RWPE2 (cell line): ENCODE results near the gene DLG2.

Experiments used
- ATAC-seq: fragments of 200-7000 bp; cut with Tn5 transposase; 3 replicates; pipeline ENCODE4 v1.9.1; 2021; ENCODE audit warnings: low read depth
- DNase-seq: peaks from one replicate; pipeline ENCODE4 v3.0.0-alpha.2; 2020; ENCODE audit warnings: low spot score
- H3K27ac ChIP-seq: fragments of 450-650 bp; 2 replicates; pipeline ENCODE4 v1.5.1; 2017; ENCODE audit warnings: mild to moderate bottlenecking; ENCODE audit not compliant: poor library complexity, severe bottlenecking
- H3K27me3 ChIP-seq: fragments of 250-450 bp; sonication (Bioruptor Pico); 2 replicates; pipeline ENCODE4 v1.5.1; 2021; ENCODE audit warnings: mild to moderate bottlenecking, moderate library complexity; ENCODE audit not compliant: insufficient read depth, poor library complexity, severe bottlenecking
- H3K36me3 ChIP-seq: fragments of 250-450 bp; sonication (Bioruptor Pico); 2 replicates; pipeline ENCODE4 v1.5.1; 2020; ENCODE audit warnings: low read depth, mild to moderate bottlenecking, moderate library complexity
- H3K4me1 ChIP-seq: fragments of 250-450 bp; sonication (Bioruptor Pico); 2 replicates; pipeline ENCODE4 v1.5.1; 2021; ENCODE audit warnings: mild to moderate bottlenecking, moderate library complexity; ENCODE audit not compliant: insufficient read depth, poor library complexity, severe bottlenecking
- H3K4me3 ChIP-seq: fragments of 250-450 bp; sonication (Bioruptor Pico); 2 replicates; pipeline ENCODE4 v1.5.1; 2021; ENCODE audit warnings: mild to moderate bottlenecking, moderate library complexity; ENCODE audit not compliant: severe bottlenecking
- H3K9me3 ChIP-seq: fragments of 250-450 bp; sonication (Bioruptor Pico); 2 replicates; pipeline ENCODE4 v1.5.1; 2021; ENCODE audit warnings: mild to moderate bottlenecking, moderate library complexity; ENCODE audit not compliant: severe bottlenecking
- CTCF ChIP-seq: fragments of 450-650 bp; IDR thresholded peaks from one replicate; pipeline ENCODE4 v1.5.1; 2017; ENCODE audit warnings: mild to moderate bottlenecking, moderate library complexity; ENCODE audit not compliant: poor library complexity, severe bottlenecking

DLG2 gene

DNA sequence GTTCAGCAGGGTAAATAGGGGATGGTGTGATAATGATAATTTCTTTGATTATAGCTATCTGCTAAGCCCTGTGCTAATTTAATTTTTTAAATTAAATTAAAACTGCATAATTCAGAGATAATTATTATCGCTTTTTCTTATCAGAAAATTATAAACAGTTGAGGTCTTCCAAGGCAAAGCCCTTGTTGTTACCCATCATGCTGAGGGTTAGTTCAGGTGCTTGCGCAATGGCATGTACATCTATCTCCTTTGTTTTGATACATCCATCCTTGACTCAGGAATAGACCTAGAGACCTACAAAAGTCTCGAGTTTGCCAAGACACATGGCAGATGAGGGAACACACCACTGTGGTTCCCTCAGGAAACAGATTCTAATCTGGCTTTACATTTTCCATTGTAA, 737.6 kb downstream of the DLG2 start:
- Histone ChIP-seq H3K9me3 (no peaks in the 10 kb centered on the region), H3K4me1 (no peaks in the 10 kb centered on the region), H3K27ac (no peak overlapping the region), H3K27me3 (no peaks in the 10 kb centered on the region), H3K36me3 (no peaks in the 10 kb centered on the region), H3K4me3 (no peak overlapping the region)
- no peak for TF ChIP-seq CTCF
- DNase-seq = no peak
- ATAC-seq = no peak

DNA sequence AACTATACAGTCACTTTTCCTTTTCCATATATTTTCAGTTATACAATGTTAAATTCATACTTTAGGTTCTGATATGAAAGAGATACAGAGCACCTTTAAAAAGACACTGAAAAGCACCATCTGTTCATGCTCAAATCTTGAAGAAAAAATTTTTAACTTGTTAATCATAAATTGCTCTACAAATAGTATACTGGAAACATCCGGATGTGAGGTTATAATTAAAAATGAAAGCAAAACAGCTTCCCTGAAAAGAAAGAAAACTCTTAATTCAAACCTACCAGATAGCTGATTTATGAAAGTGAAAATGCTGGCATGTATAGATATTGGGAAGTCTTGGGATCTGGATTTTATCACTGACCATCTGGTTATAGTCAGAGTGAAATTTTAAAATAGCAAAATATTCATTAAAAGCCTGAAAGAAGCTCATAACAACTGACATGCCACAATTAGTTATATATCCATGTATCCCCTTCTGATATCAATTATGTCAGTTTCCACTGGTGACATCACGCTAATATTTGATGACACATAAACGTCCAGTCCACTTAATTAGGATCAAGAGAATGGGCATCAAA, 740.0 kb downstream of the DLG2 start:
- Histone ChIP-seq H3K4me1 (no peaks in the 10 kb centered on the region), H3K27ac (no peak overlapping the region), H3K4me3 (no peak overlapping the region), H3K27me3 (no peaks in the 10 kb centered on the region), H3K9me3 (no peaks in the 10 kb centered on the region), H3K36me3 (no peaks in the 10 kb centered on the region)
- DNase-seq (no peak), ATAC-seq (no peak)
- TF ChIP-seq CTCF = no peak

DNA sequence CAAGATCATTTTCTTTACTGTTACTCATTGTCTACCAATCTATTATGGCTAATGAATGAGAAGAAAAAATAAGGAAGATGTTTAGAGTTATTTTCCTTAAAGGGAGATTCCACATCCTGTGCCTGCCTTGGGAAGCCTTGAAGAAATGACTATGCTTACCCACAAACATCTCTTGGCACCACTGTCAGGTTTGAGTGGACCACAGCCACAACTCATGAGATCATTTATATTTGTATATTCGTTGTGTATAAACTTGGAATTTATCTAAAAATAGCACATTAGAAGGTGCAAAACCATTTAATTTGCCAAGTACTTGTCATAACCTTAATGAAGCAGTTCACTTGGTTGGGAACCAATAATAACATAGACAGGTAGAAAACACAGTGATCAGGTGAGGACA, 740.8 kb downstream of the DLG2 start:
- DNase-seq (no peak), ATAC-seq (no peak)
- Histone ChIP-seq H3K27me3 (no peaks in the 10 kb centered on the region), H3K27ac (no peak overlapping the region), H3K4me1 (no peaks in the 10 kb centered on the region), H3K4me3 (no peak overlapping the region), H3K36me3 (no peaks in the 10 kb centered on the region), H3K9me3 (no peaks in the 10 kb centered on the region)
- no peak for TF ChIP-seq CTCF

DNA sequence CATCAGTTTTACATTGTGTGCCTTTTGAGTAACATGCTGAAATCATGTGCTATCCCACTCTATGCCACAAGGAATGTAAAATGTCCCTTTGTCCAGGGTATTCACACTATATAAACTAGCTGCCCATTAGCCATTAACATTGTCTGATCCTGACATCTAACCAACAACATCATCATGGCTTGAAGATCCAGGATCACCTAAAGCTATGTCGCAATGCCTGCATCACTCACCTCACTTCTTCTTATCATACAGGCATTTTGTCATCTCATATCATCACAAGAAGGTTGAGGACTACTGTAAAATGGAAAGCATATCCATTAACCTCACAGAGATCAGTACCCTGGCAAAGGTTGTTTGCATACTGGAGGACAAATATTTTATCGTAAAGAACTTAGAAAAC, 742.3 kb downstream of the DLG2 start:
- H3K27ac ChIP-seq = no peak overlapping the region
- H3K4me1 ChIP-seq = no peaks in the 10 kb centered on the region
- H3K4me3 ChIP-seq = no peak overlapping the region
- no peak for TF ChIP-seq CTCF
- ATAC-seq (no peak), DNase-seq (no peak)
- H3K36me3 ChIP-seq = no peaks in the 10 kb centered on the region
- no peaks in the 10 kb centered on the region for H3K9me3 ChIP-seq
- no peaks in the 10 kb centered on the region for H3K27me3 ChIP-seq

DNA sequence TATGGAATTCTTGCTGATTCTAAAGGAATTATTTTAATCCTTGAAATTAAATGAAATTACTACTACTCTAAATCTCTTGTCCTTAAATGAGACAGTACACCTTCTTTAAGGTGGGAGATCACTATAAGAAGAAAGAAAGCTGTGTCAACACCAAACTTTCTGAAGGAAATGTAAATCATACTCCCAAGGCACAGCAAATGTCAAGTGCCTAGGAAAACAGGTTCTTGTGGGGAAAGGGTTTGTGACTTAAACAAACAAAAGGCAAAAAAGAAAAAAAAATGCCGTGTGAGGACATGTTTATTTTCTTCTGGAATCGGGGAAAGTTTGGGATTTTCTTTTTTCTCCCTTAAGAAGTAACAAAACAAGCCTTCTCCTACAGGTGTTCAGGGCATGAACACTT, 745.1 kb downstream of the DLG2 start:
- Histone ChIP-seq H3K27me3 (no peaks in the 10 kb centered on the region), H3K4me3 (no peak overlapping the region), H3K27ac (no peak overlapping the region), H3K36me3 (no peaks in the 10 kb centered on the region), H3K9me3 (no peaks in the 10 kb centered on the region), H3K4me1 (no peaks in the 10 kb centered on the region)
- DNase-seq = no peak
- ATAC-seq = no peak
- no peak for TF ChIP-seq CTCF
